HEK293T (cell line): ENCODE data around the gene MAGEA6.
"Not testable (repeated sequence)": the region's sequence is repeated elsewhere in the genome, so short reads cannot be mapped to it uniquely, and the experiment has no call there.

Source experiments
- CTCF ChIA-PET: fragments of 350-600 bp; formaldehyde crosslinking; extraction: SDS; loops from one replicate; lab custom pipeline; 2021; ENCODE audit warnings: antibody characterized with exemption, inconsistent platforms; lab: Yijun Ruan, JAX
- POLR2A ChIA-PET: fragments of 350-600 bp; formaldehyde crosslinking; extraction: SDS; loops from one replicate; lab custom pipeline; 2020; ENCODE audit warnings: antibody characterized with exemption, inconsistent platforms; lab: Yijun Ruan, JAX
- DNase-seq: peaks from one replicate; pipeline ENCODE4 v3.0.0; 2012; ENCODE audit warnings: mixed read lengths; ENCODE audit errors: extremely low spot score
- ARNT ChIP-seq: fragments of 450-650 bp; IDR thresholded peaks from 2 replicates; pipeline ENCODE4 v1.6.1; 2017; ENCODE audit warnings: mild to moderate bottlenecking
- BHLHE40 ChIP-seq: fragments of 450-650 bp; IDR thresholded peaks from 2 replicates; pipeline ENCODE4 v1.6.1; 2016; ENCODE audit warnings: mild to moderate bottlenecking, moderate library complexity, borderline replicate concordance
- CTBP1 ChIP-seq: fragments of 450-650 bp; IDR thresholded peaks from 2 replicates; pipeline ENCODE4 v1.6.1; 2016; ENCODE audit warnings: borderline replicate concordance
- ELF4 ChIP-seq: fragments of 450-650 bp; IDR thresholded peaks from 2 replicates; pipeline ENCODE4 v1.6.1; 2017; ENCODE audit warnings: antibody characterized with exemption
- FOXA1 ChIP-seq: fragments of 450-650 bp; IDR thresholded peaks from 2 replicates; pipeline ENCODE4 v1.6.1; 2016; ENCODE audit warnings: mild to moderate bottlenecking
- FOXK2 ChIP-seq: fragments of 450-650 bp; IDR thresholded peaks from 2 replicates; pipeline ENCODE4 v1.6.1; 2016; ENCODE audit warnings: mild to moderate bottlenecking
- FOXM1 ChIP-seq: fragments of 450-650 bp; IDR thresholded peaks from 2 replicates; pipeline ENCODE4 v1.6.1; 2017; ENCODE audit warnings: mild to moderate bottlenecking, borderline replicate concordance
- HDGF ChIP-seq: fragments of 450-650 bp; IDR thresholded peaks from 2 replicates; pipeline ENCODE4 v1.6.1; 2017; ENCODE audit warnings: antibody characterized with exemption, borderline replicate concordance
- L3MBTL2 ChIP-seq: fragments of 450-650 bp; conservative IDR thresholded peaks from 2 replicates; pipeline ENCODE4 v1.6.1; 2016; ENCODE audit warnings: mild to moderate bottlenecking
- LEF1 ChIP-seq: fragments of 450-650 bp; IDR thresholded peaks from 2 replicates; pipeline ENCODE4 v1.6.1; 2017; ENCODE audit warnings: mild to moderate bottlenecking, borderline replicate concordance
- NFRKB ChIP-seq: fragments of 450-650 bp; IDR thresholded peaks from 2 replicates; pipeline ENCODE4 v1.6.1; 2016; ENCODE audit warnings: mild to moderate bottlenecking, moderate library complexity
- PKNOX1 ChIP-seq: fragments of 450-650 bp; IDR thresholded peaks from 2 replicates; pipeline ENCODE4 v1.6.1; 2016
- SP1 ChIP-seq: fragments of 450-650 bp; IDR thresholded peaks from 2 replicates; pipeline ENCODE4 v1.6.1; 2017
- SUZ12 ChIP-seq: fragments of 450-650 bp; IDR thresholded peaks from 2 replicates; pipeline ENCODE4 v1.6.1; 2016; ENCODE audit warnings: mild to moderate bottlenecking
- TARDBP ChIP-seq: fragments of 450-650 bp; IDR thresholded peaks from 2 replicates; pipeline ENCODE4 v1.6.1; 2016
- ZNF384 ChIP-seq: fragments of 450-650 bp; IDR thresholded peaks from 2 replicates; pipeline ENCODE4 v1.6.1; 2016

The MAGEA6 gene

GRCh38 chrX:152738560-152738959, 30.9 kb downstream of the MAGEA6 start:
- TF ChIP-seq ARNT = no peak
- no peak for TF ChIP-seq PKNOX1
- TF ChIP-seq SP1 = no peak
- TF ChIP-seq HDGF = no peak
- TF ChIP-seq NFRKB = no peak
- no peak for TF ChIP-seq FOXK2
- TF ChIP-seq LEF1 = no peak
- TF ChIP-seq ZNF384 = no peak
- no peak for TF ChIP-seq ELF4
- no peak for TF ChIP-seq L3MBTL2
- no peak for TF ChIP-seq CTBP1
- TF ChIP-seq FOXA1 = no peak
- TF ChIP-seq FOXM1 = no peak
- no peak for TF ChIP-seq SUZ12
- ChIA-PET CTCF (no interaction called here), POLR2A (no interaction called here)
- no peak for DNase-seq

GRCh38 chrX:152736528-152736927, 33.0 kb downstream of the MAGEA6 start:
- DNase-seq, POLR2A ChIA-PET, CTCF ChIA-PET: not testable (repeated sequence)

GRCh38 chrX:152735860-152736511, 33.5 kb downstream of the MAGEA6 start:
- ChIA-PET CTCF (no interaction called here), POLR2A (no interaction called here)
- DNase-seq = no peak
- TF ChIP-seq LEF1 (no peak), ELF4 (no peak), ZNF384 (no peak)

GRCh38 chrX:152735101-152735500, 34.4 kb downstream of the MAGEA6 start:
- CTCF ChIA-PET = no interaction called here
- no peak for DNase-seq
- POLR2A ChIA-PET = no interaction called here
- TF ChIP-seq SP1 = no peak
- TF ChIP-seq NFRKB = no peak
- TF ChIP-seq HDGF = no peak
- TF ChIP-seq PKNOX1 = no peak
- no peak for TF ChIP-seq BHLHE40
- no peak for TF ChIP-seq LEF1
- no peak for TF ChIP-seq ZNF384
- no peak for TF ChIP-seq TARDBP

- DNase-seq, CTCF ChIA-PET, POLR2A ChIA-PET: not testable (repeated sequence)
Measured at GRCh38 chrX:152734143-152734858, 35.2 kb downstream of the MAGEA6 start.

GRCh38 chrX:152733261-152733975, 36.1 kb downstream of the MAGEA6 start, which contains the start of the genes CSAG1 and MAGEA12:
Gene CSAG1, minus strand, starts transcription at chrX:152733721. Its CDS starts 1,261 bp downstream, at chrX:152732460.
Gene MAGEA12, plus strand, starts transcription at chrX:152733757. Its CDS starts 2,405 bp downstream, at chrX:152736162.
- ChIA-PET POLR2A (no interaction called here), CTCF (no interaction called here)
- DNase-seq = no peak
- TF ChIP-seq PKNOX1 = no peak
- no peak for TF ChIP-seq L3MBTL2
- no peak for TF ChIP-seq ARNT
- no peak for TF ChIP-seq NFRKB
- TF ChIP-seq CTBP1 = no peak

GRCh38 chrX:152725409-152725808, 44.1 kb downstream of the MAGEA6 start:
- no peak for TF ChIP-seq ZNF384
- TF ChIP-seq PKNOX1 = no peak
- TF ChIP-seq TARDBP = no peak
- TF ChIP-seq FOXK2 = no peak
- no peak for TF ChIP-seq HDGF
- no peak for TF ChIP-seq CTBP1
- CTCF ChIA-PET = no interaction called here
- no peak for DNase-seq
- POLR2A ChIA-PET = no interaction called here
